ENCODE measurements around the gene EIF5A. TPM values are rescaled to one million over a fixed set of nuclear protein-coding genes. Genes with fewer than 3 reads are reported as not detected.
A peak's percentile ranks its signal among the peaks of the same experiment; 100 is the strongest.

The EIF5A gene
- polyA plus RNA-seq, 2 of the 4 experiments (the other 2 are of a cell fraction), result 969 to 1,918 TPM

- peaks cover 22% of the 10 kb centered on the region; the same call in 2 of the 3 replicates for H3K4me1 ChIP-seq
- H3K9me3 ChIP-seq, result no peaks in the 10 kb centered on the region
- POLR2A ChIA-PET, result interaction anchor here (1.9 kb wide), 1 partner anchor 12 kb away, joined by 5 read pairs; the partner anchor contains the start of gene SLC2A4
- TF ChIP-seq CHD4 (IDR thresholded peaks at IDR 0.05; ENCODE audit: borderline replicate concordance), result no peak
- no peak for TF ChIP-seq RCOR1 (IDR thresholded peaks at IDR 0.05; ENCODE audit: low read depth, low read length)
- TF ChIP-seq ZC3H11A (IDR thresholded peaks at IDR 0.05), result no peak
- TF ChIP-seq CEBPB (IDR thresholded peaks at IDR 0.05), result no peak
- TF ChIP-seq JUN (IDR thresholded peaks at IDR 0.05), result no peak
- TF ChIP-seq HOXA7 (CRISPR knock-in tag; IDR thresholded peaks at IDR 0.05), result no peak
- no peak for TF ChIP-seq NR3C1 (IDR thresholded peaks at IDR 0.05)
- no peak for TF ChIP-seq HOXB5 (CRISPR knock-in tag; IDR thresholded peaks at IDR 0.05)
- no peak for TF ChIP-seq EHF (CRISPR knock-in tag; IDR thresholded peaks at IDR 0.05)
- TF ChIP-seq NPAS2 (CRISPR knock-in tag; IDR thresholded peaks at IDR 0.05; ENCODE audit: borderline replicate concordance), result no peak
- no peak for TF ChIP-seq POLR2A (IDR thresholded peaks at IDR 0.05; ENCODE audit: low read length)
- no peak for TF ChIP-seq USF2 (IDR thresholded peaks at IDR 0.05)
- no peak for TF ChIP-seq PBX3 (IDR thresholded peaks at IDR 0.05)
- TF ChIP-seq ELK1 (IDR thresholded peaks at IDR 0.05; ENCODE audit: low read depth, low read length), result no peak
- TF ChIP-seq NFE2L2 (conservative IDR thresholded peaks at IDR 0.05; ENCODE audit: low read length), result no peak
- no peak for TF ChIP-seq TP53 (CRISPR knock-in tag; IDR thresholded peaks at IDR 0.05)
- no peak for TF ChIP-seq TFCP2L1 (CRISPR knock-in tag; IDR thresholded peaks at IDR 0.05)
- no peak for TF ChIP-seq FOSB (CRISPR knock-in tag; IDR thresholded peaks at IDR 0.05)
- TF ChIP-seq ATOH8 (CRISPR knock-in tag; IDR thresholded peaks at IDR 0.05; ENCODE audit: low read depth), result no peak
- TF ChIP-seq CBX8 (IDR thresholded peaks at IDR 0.05), result no peak
- H3K4me2 ChIP-seq, result no peak overlapping the region
- FAIRE-seq (no peak), DNase-seq (ENCODE audit: low read depth in 1 of 2, low spot score in 1 of 2) (no peak), ATAC-seq (no peak)
- H3K27ac ChIP-seq, result no peak overlapping the region
- WGBS (ENCODE audit: missing lambda C conversion rate), result 92% methylated on average over 11 of the region's 11 CpGs
- CTCF ChIA-PET, result interaction anchor here (0.7 to 6.3 kb wide), 7 partner anchors 8 to 248 kb away, joined by 3 to 97 read pairs (median 4); partner anchors contain the start of gene SLC2A4
- H3K4me3 ChIP-seq, result no peak overlapping the region
Measured at GRCh38 chr17:7293159-7293558, 14.3 kb upstream of the EIF5A start.

GRCh38 chr17:7293816-7294613, 13.4 kb upstream of the EIF5A start:
- 78% methylated on average over 14 of the region's 75 CpGs for WGBS (ENCODE audit: missing lambda C conversion rate)
- FAIRE-seq, result no peak
- ChIA-PET CTCF (interaction anchor here (1.5 to 6.3 kb wide), 4 partner anchors 9 to 249 kb away, joined by 4 to 97 read pairs (median 4); partner anchors contain the start of gene SLC2A4), POLR2A (interaction anchor here (1.9 kb wide), 1 partner anchor 13 kb away, joined by 5 read pairs; the partner anchor contains the start of gene SLC2A4)
- Histone ChIP-seq H3K4me1 (peaks cover 22% of the 10 kb centered on the region; the same call in 2 of the 3 replicates), H3K9me3 (no peaks in the 10 kb centered on the region), H3K27ac (peak overlapping the region in 1 of 2 experiments; percentile 80; a peak in 4 of 6 replicates), H3K4me2 (peak overlapping the region; percentile 100), H3K4me3 (peak overlapping the region; percentile 48)
- ATAC-seq, result no peak
- no peak for DNase-seq (ENCODE audit: low read depth in 1 of 2, low spot score in 1 of 2)
- TF ChIP-seq RNF2 (IDR thresholded peaks at IDR 0.05; ENCODE audit: borderline replicate concordance, low read depth) (no peak), HOXB5 (CRISPR knock-in tag; IDR thresholded peaks at IDR 0.05) (peak; percentile 28; the same call in 1 of the 2 replicates)

Measured in A549 (cell line).